GF-D8 (cell line): Measurements from ENCODE around the gene SLC30A7.

Experiments used
- DNase-seq: peaks from one replicate; lab custom pipeline; 2025; lab: John Stamatoyannopoulos, UW

SLC30A7 gene

GRCh38 chr1:101027194-101027772 lies 131.4 kb downstream of the SLC30A7 start:
- no peak for DNase-seq

- DNase-seq, result no peak
These were observed 132.6 kb downstream of the SLC30A7 start for GRCh38 chr1:101028466-101028865.

GRCh38 chr1:101029184-101029583 lies 133.3 kb downstream of the SLC30A7 start:
- no peak for DNase-seq

GRCh38 chr1:101030881-101031280 lies 135.0 kb downstream of the SLC30A7 start:
- DNase-seq, result no peak
